ENCODE measurements around the gene WDFY3. TPM values are rescaled to one million over a fixed set of nuclear protein-coding genes. Genes with fewer than 3 reads are reported as not detected.

Gene WDFY3
- total RNA-seq, 1 donor from 2014 or later, result 89.5 TPM

GRCh38 chr4:84673475-84674240 lies 292.8 kb downstream of the WDFY3 start:
- peak overlapping the region; percentile 39 for H3K27ac ChIP-seq (ENCODE audit: low read depth, low read length)
- FAIRE-seq (peak; percentile 67), DNase-seq (ENCODE audit: low read depth) (peak; percentile 92)

GRCh38 chr4:84672177-84672576 lies 294.3 kb downstream of the WDFY3 start:
- FAIRE-seq, result no peak
- no peak overlapping the region for H2AFZ ChIP-seq (ENCODE audit: low read depth, low read length)
- no peak overlapping the region for H3K27ac ChIP-seq (ENCODE audit: low read depth, low read length)
- H3K27me3 Mint-ChIP-seq (ENCODE audit: low read depth, unreplicated experiment), result no peaks in the 10 kb centered on the region
- H3K36me3 ChIP-seq (ENCODE audit: insufficient read depth, low read length), result peaks cover 37% of the 10 kb centered on the region
- H3K9me3 Mint-ChIP-seq (ENCODE audit: unreplicated experiment), result no peaks in the 10 kb centered on the region
- H3K9me3 ChIP-seq (ENCODE audit: insufficient read depth, low read depth, low read length), result no peaks in the 10 kb centered on the region
- TF ChIP-seq EZH2 (IDR thresholded peaks at IDR 0.05; ENCODE audit: insufficient read depth, low read length) (no peak), CTCF (IDR thresholded peaks at IDR 0.05; ENCODE audit: insufficient read depth, low read depth, low read length) (no peak)
- no peak overlapping the region for H3K9ac ChIP-seq (ENCODE audit: low read length)
- no peaks in the 10 kb centered on the region for H3K79me2 ChIP-seq (ENCODE audit: insufficient read depth, low read length)
- DNase-seq (ENCODE audit: low read depth), result no peak
- no peak overlapping the region for H3K27ac Mint-ChIP-seq (ENCODE audit: unreplicated experiment)
- H3K4me2 ChIP-seq (ENCODE audit: low read length), result no peak overlapping the region
- no peaks in the 10 kb centered on the region for H3K27me3 ChIP-seq (ENCODE audit: insufficient read depth, low read length)
- H3K4me1 ChIP-seq (ENCODE audit: insufficient read depth, low read length), result peaks cover 15% of the 10 kb centered on the region
- peaks cover 14% of the 10 kb centered on the region for H3K4me1 Mint-ChIP-seq (ENCODE audit: low read depth, unreplicated experiment)
- H3K4me3 Mint-ChIP-seq (ENCODE audit: unreplicated experiment), result no peak overlapping the region
- no peak overlapping the region for H3K4me3 ChIP-seq (ENCODE audit: insufficient read depth, low read depth, low read length)
- H4K20me1 ChIP-seq (ENCODE audit: insufficient read depth, low read length), result no peaks in the 10 kb centered on the region
- H3K36me3 Mint-ChIP-seq (ENCODE audit: low read depth, unreplicated experiment), result peaks cover 15% of the 10 kb centered on the region

More at GRCh38 chr4:84673475-84674240, 292.8 kb downstream of the WDFY3 start:
- H3K27me3 Mint-ChIP-seq (ENCODE audit: low read depth, unreplicated experiment), result no peaks in the 10 kb centered on the region
- Histone ChIP-seq H2AFZ (ENCODE audit: low read depth, low read length) (no peak overlapping the region), H3K9ac (ENCODE audit: low read length) (no peak overlapping the region), H3K4me2 (ENCODE audit: low read length) (peak overlapping the region; percentile 34), H3K9me3 (ENCODE audit: insufficient read depth, low read depth, low read length) (no peaks in the 10 kb centered on the region), H3K27me3 (ENCODE audit: insufficient read depth, low read length) (no peaks in the 10 kb centered on the region), H3K4me1 (ENCODE audit: insufficient read depth, low read length) (peaks cover 15% of the 10 kb centered on the region), H3K79me2 (ENCODE audit: insufficient read depth, low read length) (no peaks in the 10 kb centered on the region), H3K4me3 (ENCODE audit: insufficient read depth, low read depth, low read length) (no peak overlapping the region), H3K36me3 (ENCODE audit: insufficient read depth, low read length) (peaks cover 36% of the 10 kb centered on the region), H4K20me1 (ENCODE audit: insufficient read depth, low read length) (no peaks in the 10 kb centered on the region)
- H3K27ac Mint-ChIP-seq (ENCODE audit: unreplicated experiment), result peak overlapping the region; percentile 50
- H3K4me3 Mint-ChIP-seq (ENCODE audit: unreplicated experiment), result peak overlapping the region; percentile 21
- H3K36me3 Mint-ChIP-seq (ENCODE audit: low read depth, unreplicated experiment), result peaks cover 22% of the 10 kb centered on the region
- H3K4me1 Mint-ChIP-seq (ENCODE audit: low read depth, unreplicated experiment), result peaks cover 16% of the 10 kb centered on the region
- no peaks in the 10 kb centered on the region for H3K9me3 Mint-ChIP-seq (ENCODE audit: unreplicated experiment)
- TF ChIP-seq EZH2 (IDR thresholded peaks at IDR 0.05; ENCODE audit: insufficient read depth, low read length), result no peak
- TF ChIP-seq CTCF (IDR thresholded peaks at IDR 0.05; ENCODE audit: insufficient read depth, low read depth, low read length), result no peak

GRCh38 chr4:84669201-84669600 lies 297.3 kb downstream of the WDFY3 start:
- no peak overlapping the region for H3K4me3 Mint-ChIP-seq (ENCODE audit: unreplicated experiment)
- peaks cover 31% of the 10 kb centered on the region for H3K36me3 Mint-ChIP-seq (ENCODE audit: low read depth, unreplicated experiment)
- no peak for FAIRE-seq

More at GRCh38 chr4:84669201-84669600, 297.3 kb downstream of the WDFY3 start:
- Mint-ChIP-seq H3K9me3 (ENCODE audit: unreplicated experiment) (peaks cover 3% of the 10 kb centered on the region), H3K27ac (ENCODE audit: unreplicated experiment) (no peak overlapping the region), H3K4me1 (ENCODE audit: low read depth, unreplicated experiment) (peaks cover 14% of the 10 kb centered on the region), H3K27me3 (ENCODE audit: low read depth, unreplicated experiment) (no peaks in the 10 kb centered on the region)
- no peaks in the 10 kb centered on the region for H3K9me3 ChIP-seq (ENCODE audit: insufficient read depth, low read depth, low read length)
- no peaks in the 10 kb centered on the region for H4K20me1 ChIP-seq (ENCODE audit: insufficient read depth, low read length)
- DNase-seq (ENCODE audit: low read depth), result no peak
- H3K79me2 ChIP-seq (ENCODE audit: insufficient read depth, low read length), result no peaks in the 10 kb centered on the region
- H2AFZ ChIP-seq (ENCODE audit: low read depth, low read length), result no peak overlapping the region
- no peak overlapping the region for H3K4me2 ChIP-seq (ENCODE audit: low read length)
- no peak overlapping the region for H3K9ac ChIP-seq (ENCODE audit: low read length)
- H3K36me3 ChIP-seq (ENCODE audit: insufficient read depth, low read length), result peaks cover 26% of the 10 kb centered on the region
- no peaks in the 10 kb centered on the region for H3K27me3 ChIP-seq (ENCODE audit: insufficient read depth, low read length)
- no peak overlapping the region for H3K27ac ChIP-seq (ENCODE audit: low read depth, low read length)
- H3K4me1 ChIP-seq (ENCODE audit: insufficient read depth, low read length), result peaks cover 15% of the 10 kb centered on the region
- TF ChIP-seq CTCF (IDR thresholded peaks at IDR 0.05; ENCODE audit: insufficient read depth, low read depth, low read length), result no peak
- TF ChIP-seq EZH2 (IDR thresholded peaks at IDR 0.05; ENCODE audit: insufficient read depth, low read length), result no peak
- H3K4me3 ChIP-seq (ENCODE audit: insufficient read depth, low read depth, low read length), result no peak overlapping the region
